Keratinocyte (primary cell): ENCODE results near the gene SETD1B.

Experiments used
- EZH2 ChIP-seq: IDR thresholded peaks from one replicate; pipeline ENCODE4 v1.6.1; 2012; ENCODE audit warnings: inconsistent platforms, mild to moderate bottlenecking, low read length, moderate library complexity
- TF ChIP-seq, protein P1 (sequence below), 3 experiments: IDR thresholded peaks in 1 of 3; conservative IDR thresholded peaks in 1 of 3; optimal IDR thresholded peaks in 1 of 3; 2 replicates in 2 of 3; 3 replicates in 1 of 3; pipeline versions ENCODE3 to v1.5.1; 2011; ENCODE audit warnings: low read length in 3 of 3, mild to moderate bottlenecking in 3 of 3, moderate library complexity in 2 of 3, control low read depth in 1 of 3, inconsistent platforms in 1 of 3; ENCODE audit not compliant: insufficient read depth in 2 of 3; ENCODE audit errors: extremely low read depth in 1 of 3

GRCh38 chr12:121874071-121874470 lies 70.3 kb downstream of the SETD1B start:
- TF ChIP-seq, protein P1, sequence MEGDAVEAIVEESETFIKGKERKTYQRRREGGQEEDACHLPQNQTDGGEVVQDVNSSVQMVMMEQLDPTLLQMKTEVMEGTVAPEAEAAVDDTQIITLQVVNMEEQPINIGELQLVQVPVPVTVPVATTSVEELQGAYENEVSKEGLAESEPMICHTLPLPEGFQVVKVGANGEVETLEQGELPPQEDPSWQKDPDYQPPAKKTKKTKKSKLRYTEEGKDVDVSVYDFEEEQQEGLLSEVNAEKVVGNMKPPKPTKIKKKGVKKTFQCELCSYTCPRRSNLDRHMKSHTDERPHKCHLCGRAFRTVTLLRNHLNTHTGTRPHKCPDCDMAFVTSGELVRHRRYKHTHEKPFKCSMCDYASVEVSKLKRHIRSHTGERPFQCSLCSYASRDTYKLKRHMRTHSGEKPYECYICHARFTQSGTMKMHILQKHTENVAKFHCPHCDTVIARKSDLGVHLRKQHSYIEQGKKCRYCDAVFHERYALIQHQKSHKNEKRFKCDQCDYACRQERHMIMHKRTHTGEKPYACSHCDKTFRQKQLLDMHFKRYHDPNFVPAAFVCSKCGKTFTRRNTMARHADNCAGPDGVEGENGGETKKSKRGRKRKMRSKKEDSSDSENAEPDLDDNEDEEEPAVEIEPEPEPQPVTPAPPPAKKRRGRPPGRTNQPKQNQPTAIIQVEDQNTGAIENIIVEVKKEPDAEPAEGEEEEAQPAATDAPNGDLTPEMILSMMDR (optimal IDR thresholded peaks at IDR 0.05 in 1 of 3, IDR thresholded peaks at IDR 0.05 in 1 of 3, conservative IDR thresholded peaks at IDR 0.05 in 1 of 3; ENCODE audit: extremely low read depth in 1 of 3, insufficient read depth in 2 of 3, low read length in 3 of 3): no peak
- TF ChIP-seq EZH2: no peak
